ENCODE measurements around the gene RPSA.
"Not testable (repeated sequence)": the region's sequence is repeated elsewhere in the genome, so short reads cannot be mapped to it uniquely, and the experiment has no call there.

RPSA gene

GRCh38 chr3:39388741-39389248 lies 17.7 kb upstream of the RPSA start:
- DNase-seq (ENCODE audit: low read depth in 3 of 3), result no peak

DNA sequence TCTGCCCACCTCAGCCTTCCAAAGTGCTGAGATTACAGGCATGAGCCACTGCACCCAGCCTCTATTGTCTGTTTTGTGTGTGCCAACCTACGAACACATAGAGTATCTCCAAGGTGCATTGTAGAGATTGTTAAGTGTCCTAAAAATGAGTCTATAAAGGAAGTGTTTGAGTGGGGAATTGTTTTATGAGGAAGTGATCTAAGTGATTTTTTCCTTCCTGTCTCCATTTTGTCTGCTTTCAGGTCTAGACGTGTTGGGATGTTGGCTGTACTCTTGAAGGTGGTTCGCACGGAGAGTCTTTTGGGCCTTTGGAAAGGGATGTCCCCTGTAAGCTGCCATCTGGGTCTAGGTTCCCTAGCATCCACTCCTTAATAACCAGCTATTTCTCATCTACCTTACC lies 16.3 kb upstream of the RPSA start:
- DNase-seq (ENCODE audit: low read depth in 3 of 3), result no peak

DNA sequence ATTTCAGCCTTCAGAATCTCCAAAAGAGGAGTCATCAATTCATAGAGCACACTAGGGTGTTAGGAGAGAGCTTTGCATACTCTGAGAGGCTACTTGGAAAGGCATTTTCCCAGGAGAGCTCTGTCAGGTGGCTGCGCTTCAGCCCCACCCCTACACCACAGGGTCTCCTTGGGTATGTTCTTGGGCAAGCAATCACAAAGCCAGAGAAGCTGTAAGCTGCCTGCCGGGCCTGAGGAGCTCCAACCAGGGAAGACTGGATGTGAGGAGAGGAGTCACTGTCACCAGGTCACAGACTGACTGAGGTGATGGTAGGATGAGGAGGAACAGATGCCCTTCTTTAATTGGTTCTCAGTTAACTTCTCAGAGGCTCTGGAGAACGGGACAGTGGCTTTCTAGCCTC lies 9.8 kb upstream of the RPSA start:
- DNase-seq (ENCODE audit: low read depth in 3 of 3), result no peak

GRCh38 chr3:39398700-39399099 lies 7.8 kb upstream of the RPSA start:
- DNase-seq (ENCODE audit: low read depth in 3 of 3), result no peak

DNA sequence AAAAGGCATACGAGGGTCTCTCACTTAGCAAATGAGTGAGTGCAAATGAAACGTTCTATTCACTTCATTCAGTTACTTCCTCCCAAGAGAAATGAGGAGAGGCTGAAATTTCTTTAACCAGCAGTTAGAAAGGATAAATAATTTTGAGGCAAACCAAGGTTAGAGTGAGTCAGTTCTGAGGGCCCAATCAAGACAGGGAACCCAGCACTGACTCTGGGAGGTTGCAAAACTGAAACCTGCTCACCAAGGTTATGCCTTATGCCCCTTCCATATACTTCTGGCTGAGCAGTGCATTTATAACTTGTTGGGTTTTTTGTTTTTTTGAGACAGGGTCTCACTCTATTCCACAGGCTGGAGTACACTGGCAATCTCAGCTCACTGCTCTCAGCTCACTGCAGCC lies 4.5 kb upstream of the RPSA start:
- DNase-seq (ENCODE audit: low read depth in 3 of 3), result no peak

GRCh38 chr3:39404943-39405686 lies 1.4 kb upstream of the RPSA start:
- no peak for DNase-seq (ENCODE audit: low read depth in 3 of 3)

GRCh38 chr3:39405687-39406367 lies 693 bp upstream of the RPSA start:
- DNase-seq (ENCODE audit: low read depth in 3 of 3), result no peak

- DNase-seq (ENCODE audit: low read depth in 3 of 3), result no peak
These were observed 724 bp downstream of the RPSA start for GRCh38 chr3:39407259-39407629.

DNA sequence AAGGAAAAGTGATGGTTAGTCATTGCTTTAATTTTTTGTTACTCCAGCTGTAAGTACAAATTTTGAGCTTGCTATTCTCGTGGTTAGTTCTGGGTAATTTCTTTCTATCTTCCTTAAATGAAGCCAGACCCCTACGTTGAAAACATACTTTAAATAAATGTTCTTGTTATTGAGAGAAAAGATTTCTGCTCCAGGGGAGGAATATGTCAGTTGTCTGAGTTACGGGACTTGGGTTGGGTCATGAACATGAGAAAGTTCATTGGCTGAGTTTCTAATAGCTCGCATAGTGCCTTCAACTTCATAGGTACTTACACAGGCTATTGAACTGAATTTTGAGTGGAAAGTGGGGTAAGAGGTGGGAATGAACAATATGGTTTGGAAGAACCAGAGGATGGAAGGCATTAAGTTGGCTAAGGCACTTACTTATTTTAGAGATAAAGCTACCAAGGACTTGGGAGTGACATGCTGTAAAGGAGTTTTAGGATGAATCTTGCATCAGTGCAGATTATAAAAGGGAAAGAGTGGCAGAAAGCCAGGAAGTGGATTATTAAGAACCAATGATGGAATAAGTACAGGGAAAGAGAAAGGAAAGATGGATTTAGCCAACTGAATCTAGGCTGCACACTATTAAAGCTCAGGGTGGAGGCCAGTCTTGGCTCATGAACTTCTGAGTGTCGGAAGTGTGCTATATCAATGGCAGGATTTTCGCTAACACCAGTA lies 1.4 kb downstream of the RPSA start:
- DNase-seq (ENCODE audit: low read depth in 3 of 3), result no peak

DNA sequence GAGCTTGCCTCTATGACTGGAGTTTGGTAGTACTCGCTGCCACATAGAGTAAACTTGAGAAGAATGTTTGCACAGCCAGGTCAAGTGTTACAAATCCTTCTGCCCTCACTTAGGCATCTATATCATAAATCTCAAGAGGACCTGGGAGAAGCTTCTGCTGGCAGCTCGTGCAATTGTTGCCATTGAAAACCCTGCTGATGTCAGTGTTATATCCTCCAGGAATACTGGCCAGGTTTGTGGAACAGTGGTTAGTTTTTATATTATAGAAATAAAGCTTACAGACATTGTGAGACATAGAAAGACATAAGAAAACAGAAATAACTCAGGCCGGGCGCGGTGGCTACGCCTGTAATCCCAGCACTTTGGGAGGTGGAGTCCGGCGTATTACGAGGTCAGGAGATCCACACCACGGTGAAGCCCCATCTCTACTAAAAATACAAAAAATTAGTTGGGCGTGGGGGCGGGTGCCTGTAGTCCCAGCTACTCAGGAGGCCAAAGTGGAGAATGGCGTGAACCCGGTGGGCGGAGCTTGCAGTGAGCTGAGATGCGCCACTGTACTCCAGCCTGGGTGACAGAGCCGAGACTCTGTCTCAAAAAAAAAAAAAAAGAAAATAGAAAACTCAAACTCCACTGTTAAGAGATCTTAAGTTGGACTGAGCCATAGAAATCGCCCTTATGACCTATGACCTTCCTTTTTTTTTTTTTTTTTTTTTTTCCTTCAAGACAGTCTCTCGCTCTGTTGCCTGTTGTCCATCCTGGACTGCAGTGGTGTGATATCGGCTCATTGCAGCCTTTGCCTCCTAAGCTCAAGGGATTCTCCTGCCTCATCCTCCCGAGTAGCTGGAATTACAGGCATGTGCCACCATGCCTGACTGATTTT lies 2.2 kb downstream of the RPSA start:
- DNase-seq (ENCODE audit: low read depth in 3 of 3), result peak in 1 of 3 experiments; percentile 21

DNA sequence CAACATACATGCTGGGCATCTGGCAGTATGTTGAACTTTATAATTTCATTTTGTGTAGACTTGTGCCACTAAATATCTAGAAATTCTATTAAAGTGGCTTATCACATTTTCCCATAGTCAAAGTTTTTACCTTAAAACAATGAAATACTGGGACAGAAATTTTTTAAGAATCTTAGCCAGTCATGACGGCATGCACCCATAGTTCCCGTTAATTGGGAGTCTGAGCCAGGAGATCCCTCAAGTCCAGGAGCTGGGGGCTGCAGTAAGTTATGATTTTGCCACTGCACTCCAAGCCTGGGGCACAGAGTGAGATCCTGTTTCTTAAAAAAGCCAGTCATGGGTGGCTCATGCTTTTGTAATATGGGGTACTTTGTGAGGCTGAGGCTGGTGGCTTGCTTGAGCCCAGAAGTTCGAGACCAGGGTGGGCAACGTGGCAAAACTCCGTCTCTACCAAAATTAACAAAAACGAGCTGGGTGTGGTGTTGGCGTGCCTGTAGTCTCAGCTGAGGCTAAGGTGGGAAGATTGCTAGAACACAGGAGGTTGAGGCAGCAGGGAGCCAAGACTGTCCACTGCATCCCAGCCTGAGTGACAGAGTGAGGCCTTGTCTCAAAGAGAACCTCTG lies 3.1 kb downstream of the RPSA start:
- no peak for DNase-seq (ENCODE audit: low read depth in 3 of 3)

DNA sequence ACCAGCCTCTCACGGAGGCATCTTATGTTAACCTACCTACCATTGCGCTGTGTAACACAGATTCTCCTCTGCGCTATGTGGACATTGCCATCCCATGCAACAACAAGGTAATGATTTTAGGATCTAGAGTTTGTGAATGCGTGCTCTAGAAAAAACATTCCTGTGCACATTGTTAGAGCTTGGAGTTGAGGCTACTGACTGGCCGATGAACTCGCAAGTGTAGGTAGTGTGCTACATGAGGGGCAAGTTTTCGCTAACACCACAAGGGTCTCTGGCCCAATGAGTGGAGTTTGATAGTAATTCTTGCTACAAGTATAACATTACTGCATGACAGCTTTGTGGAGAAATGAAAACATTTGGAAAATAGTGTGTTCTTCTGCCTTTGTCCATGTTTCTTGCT lies 4.4 kb downstream of the RPSA start:
- no peak for DNase-seq (ENCODE audit: low read depth in 3 of 3)

DNA sequence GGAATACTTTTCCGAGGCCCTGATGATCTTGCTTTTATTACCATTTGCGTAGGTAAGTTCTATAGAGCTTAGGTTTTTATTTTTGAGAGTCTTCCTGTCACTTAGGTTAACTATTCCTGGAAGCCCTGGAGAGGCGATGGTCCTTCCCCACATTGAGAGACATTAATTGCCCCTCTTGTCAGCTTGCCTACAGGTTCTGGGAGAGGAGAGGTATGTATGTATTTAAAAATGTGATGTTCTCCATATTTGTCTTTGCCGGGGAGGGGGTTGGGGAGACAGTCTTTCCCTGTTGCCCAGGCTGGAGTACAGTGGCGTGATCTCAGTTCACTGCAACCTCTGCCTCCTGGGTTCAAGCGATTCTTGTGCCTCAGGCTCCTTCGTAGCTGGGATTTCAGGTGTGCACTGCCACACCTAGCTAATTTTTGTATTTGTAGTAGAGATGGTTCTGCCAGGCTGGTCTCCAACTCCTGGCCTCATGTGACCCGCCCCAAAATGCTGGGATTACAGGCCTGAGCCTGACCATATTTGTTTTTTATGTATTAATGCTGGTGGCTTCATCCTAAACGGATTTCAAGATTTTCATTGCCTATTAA lies 6.2 kb downstream of the RPSA start:
- DNase-seq (ENCODE audit: low read depth in 3 of 3), result no peak

- DNase-seq (ENCODE audit: low read depth in 3 of 3), result no peak
These were observed 7.3 kb downstream of the RPSA start for GRCh38 chr3:39413691-39414420.

DNA sequence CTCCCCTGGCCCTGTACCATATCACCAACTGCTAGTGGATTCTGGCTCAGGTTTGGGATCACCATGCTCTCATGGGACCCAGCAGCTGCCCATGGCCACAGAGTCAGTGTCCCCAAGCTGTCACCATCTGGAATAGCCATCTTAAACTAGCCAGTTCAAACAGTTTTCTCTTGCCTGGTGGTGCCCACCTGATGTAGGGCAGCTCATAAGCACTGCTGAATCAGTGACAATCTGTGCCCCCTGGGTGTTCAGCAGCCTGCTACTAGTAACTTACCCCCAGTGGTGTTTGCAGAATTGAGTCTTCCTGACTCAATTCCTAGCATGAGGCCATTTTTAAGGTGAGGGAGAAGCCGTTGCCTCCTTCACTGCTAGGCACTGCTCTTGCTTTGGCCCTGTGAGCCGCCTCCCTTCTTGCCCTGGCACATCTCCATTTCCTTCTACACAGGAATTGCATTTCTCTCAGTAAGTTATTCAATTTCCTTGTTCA lies 7.9 kb downstream of the RPSA start:
- DNase-seq (ENCODE audit: low read depth in 3 of 3), result no peak

GRCh38 chr3:39415302-39415701 lies 8.8 kb downstream of the RPSA start:
- DNase-seq (ENCODE audit: low read depth in 3 of 3), result not testable (repeated sequence)

- no peak for DNase-seq (ENCODE audit: low read depth in 3 of 3)
These were observed 9.5 kb downstream of the RPSA start for GRCh38 chr3:39415983-39416382.

GRCh38 chr3:39416998-39417397 lies 10.5 kb downstream of the RPSA start:
- not testable (repeated sequence) for DNase-seq (ENCODE audit: low read depth in 3 of 3)

DNA sequence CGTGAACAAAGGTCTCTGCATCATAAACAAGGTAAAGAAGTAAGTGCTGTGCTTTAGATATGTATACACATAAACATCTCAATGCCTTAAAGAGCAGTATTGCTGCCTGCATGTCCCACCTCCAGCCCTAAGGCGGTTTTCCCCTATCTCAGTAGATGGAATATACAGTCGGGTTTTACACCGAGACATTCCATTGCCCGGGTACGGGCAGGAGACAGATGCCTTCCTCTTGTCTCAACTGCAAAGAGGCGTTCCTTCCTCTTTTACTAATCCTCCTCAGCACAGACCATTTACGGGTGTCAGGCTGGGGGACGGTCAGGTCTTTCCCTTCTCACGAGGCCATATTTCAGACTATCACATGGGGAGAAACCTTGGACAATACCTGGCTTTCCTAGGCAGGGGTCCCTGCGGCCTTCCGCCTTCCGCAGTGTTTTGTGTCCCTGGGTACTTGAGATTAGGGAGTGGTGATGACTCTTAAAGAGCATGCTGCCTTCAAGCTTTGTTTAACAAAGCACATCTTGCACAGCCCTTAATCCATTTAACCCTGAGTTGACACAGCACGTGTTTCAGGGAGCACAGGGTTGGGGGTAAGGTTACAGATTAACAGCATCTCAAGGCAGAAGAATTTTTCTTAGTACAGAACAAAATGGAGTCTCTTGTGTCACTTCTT lies 12.2 kb downstream of the RPSA start:
- not testable (repeated sequence) for DNase-seq (ENCODE audit: low read depth in 3 of 3)
